ENCODE measurements around the gene RNF149.

The RNF149 gene

GRCh38 chr2:101296371-101296770 is 12.1 kb downstream of the RNF149 start:
- no peak for DNase-seq (ENCODE audit: low read depth in 2 of 2)

GRCh38 chr2:101295895-101296294 is 12.6 kb downstream of the RNF149 start:
- no peak for DNase-seq (ENCODE audit: low read depth in 2 of 2)

- no peak for DNase-seq (ENCODE audit: low read depth in 2 of 2)
Observed at GRCh38 chr2:101294861-101295260, 13.6 kb downstream of the RNF149 start.

- no peak for DNase-seq (ENCODE audit: low read depth in 2 of 2)
Observed at GRCh38 chr2:101293544-101293943, 15.0 kb downstream of the RNF149 start.

GRCh38 chr2:101291973-101292372 is 16.5 kb downstream of the RNF149 start:
- DNase-seq (ENCODE audit: low read depth in 2 of 2) = no peak

- no peak for DNase-seq (ENCODE audit: low read depth in 2 of 2)
Observed at GRCh38 chr2:101290711-101291110, 17.8 kb downstream of the RNF149 start.

GRCh38 chr2:101287303-101287702 is 21.2 kb downstream of the RNF149 start:
- no peak for DNase-seq (ENCODE audit: low read depth in 2 of 2)

GRCh38 chr2:101286684-101287083 is 21.8 kb downstream of the RNF149 start:
- no peak for DNase-seq (ENCODE audit: low read depth in 2 of 2)

GRCh38 chr2:101282980-101283379 is 25.5 kb downstream of the RNF149 start:
- DNase-seq (ENCODE audit: low read depth in 2 of 2) = no peak

GRCh38 chr2:101281482-101281881 is 27.0 kb downstream of the RNF149 start:
- DNase-seq (ENCODE audit: low read depth in 2 of 2) = no peak

GRCh38 chr2:101278925-101279324 is 29.6 kb downstream of the RNF149 start:
- no peak for DNase-seq (ENCODE audit: low read depth in 2 of 2)

GRCh38 chr2:101277111-101277510 is 31.4 kb downstream of the RNF149 start:
- DNase-seq (ENCODE audit: low read depth in 2 of 2) = no peak

- DNase-seq (ENCODE audit: low read depth in 2 of 2) = no peak
Observed at GRCh38 chr2:101274142-101274541, 34.4 kb downstream of the RNF149 start.

GRCh38 chr2:101273056-101273455 is 35.4 kb downstream of the RNF149 start:
- DNase-seq (ENCODE audit: low read depth in 2 of 2) = no peak

- no peak for DNase-seq (ENCODE audit: low read depth in 2 of 2)
Observed at GRCh38 chr2:101272045-101272784, 36.3 kb downstream of the RNF149 start.

GRCh38 chr2:101270700-101271259 is 37.7 kb downstream of the RNF149 start:
- no peak for DNase-seq (ENCODE audit: low read depth in 2 of 2)

- DNase-seq (ENCODE audit: low read depth in 2 of 2) = no peak
Observed at GRCh38 chr2:101267671-101268656, 40.5 kb downstream of the RNF149 start.

- no peak for DNase-seq (ENCODE audit: low read depth in 2 of 2)
Observed at GRCh38 chr2:101265893-101266499, 42.5 kb downstream of the RNF149 start.

- DNase-seq (ENCODE audit: low read depth in 2 of 2) = no peak
Observed at GRCh38 chr2:101264360-101264939, 44.1 kb downstream of the RNF149 start.

- DNase-seq (ENCODE audit: low read depth in 2 of 2) = no peak
Observed at GRCh38 chr2:101263377-101263800, 45.1 kb downstream of the RNF149 start.

- no peak for DNase-seq (ENCODE audit: low read depth in 2 of 2)
Observed at GRCh38 chr2:101262142-101262541, 46.4 kb downstream of the RNF149 start.

GRCh38 chr2:101258804-101259203 is 49.7 kb downstream of the RNF149 start:
- no peak for DNase-seq (ENCODE audit: low read depth in 2 of 2)

Data from stimulated activated CD8-positive, alpha-beta memory T cell treated with anti-CD3 and anti-CD28 coated beads, Interleukin-2, amount 100 ng/mL, for 48 hours (primary cell).